ENCODE results near the gene FAM217A. TPM values are rescaled to one million over a fixed set of nuclear protein-coding genes. Genes with fewer than 3 reads are reported as not detected.

Gene FAM217A
- total and polyA plus RNA-seq, 9 of the 15 experiments (the other 6 are each of a cell fraction or from before 2014, with no cell fraction given): not detected

GRCh38 chr6:4021133-4021853, 57.6 kb downstream of the FAM217A start (continued):
- TF ChIP-seq ZNF609 (CRISPR knock-in tag; IDR thresholded peaks at IDR 0.05; ENCODE audit: borderline replicate concordance): peak; percentile 80
- peak; percentile 85; the same call in 1 of the 2 replicates for TF ChIP-seq KLF13 (tag; IDR thresholded peaks at IDR 0.05; ENCODE audit: borderline replicate concordance, low read depth)
- TF ChIP-seq JUN (IDR thresholded peaks at IDR 0.05; ENCODE audit: borderline replicate concordance, low read depth, low read length): no peak
- peak; percentile 61; the same call in 1 of the 2 replicates for TF ChIP-seq JUN (CRISPR knock-in tag; IDR thresholded peaks at IDR 0.05; ENCODE audit: borderline replicate concordance)
- TF ChIP-seq LCOR (CRISPR knock-in tag; IDR thresholded peaks at IDR 0.05): peak; percentile 90
- peak; percentile 49; the same call in 1 of the 2 replicates for TF ChIP-seq SMARCE1 (IDR thresholded peaks at IDR 0.05)
- no peak for TF ChIP-seq ZNF79 (CRISPR knock-in tag; IDR thresholded peaks at IDR 0.05; ENCODE audit: low read depth)
- 0 out of 2 replicates have a peak, but pooled peaks have one; percentile 50 for TF ChIP-seq ZBTB43 (CRISPR knock-in tag; IDR thresholded peaks at IDR 0.05)
- peak; percentile 12; the same call in 1 of the 2 replicates for TF ChIP-seq ZNF431 (CRISPR knock-in tag; IDR thresholded peaks at IDR 0.05)
- peak; percentile 84 for TF ChIP-seq ZNF766 (CRISPR knock-in tag; conservative IDR thresholded peaks at IDR 0.05)
- TF ChIP-seq NONO (IDR thresholded peaks at IDR 0.05; ENCODE audit: low read depth in 2 of 2, low read length in 1 of 2): no peak
- TF ChIP-seq MTA3 (IDR thresholded peaks at IDR 0.05; ENCODE audit: borderline replicate concordance): no peak; the same call in 1 of the 2 replicates
- TF ChIP-seq ZNF175 (CRISPR knock-in tag; IDR thresholded peaks at IDR 0.05; ENCODE audit: low read depth): no peak
- TF ChIP-seq ETV6 (IDR thresholded peaks at IDR 0.05; ENCODE audit: borderline replicate concordance in 1 of 2, low read depth in 2 of 2, low read length in 1 of 2): peak in 1 of 2 experiments; percentile 89; a peak in 1 of 4 replicates
- TF ChIP-seq ETV6 (CRISPR knock-in tag; IDR thresholded peaks at IDR 0.05; ENCODE audit: borderline replicate concordance): no peak
- TF ChIP-seq PHF20 (IDR thresholded peaks at IDR 0.05; ENCODE audit: partially characterized antibody): peak; percentile 75
- peak; percentile 79 for TF ChIP-seq CREB1 (IDR thresholded peaks at IDR 0.05)
- TF ChIP-seq CREB1 (CRISPR knock-in tag; IDR thresholded peaks at IDR 0.05): peak; percentile 41
- TF ChIP-seq HCFC1 (IDR thresholded peaks at IDR 0.05; ENCODE audit: low read depth, low read length): peak; percentile 65
- TF ChIP-seq ZNF277 (CRISPR knock-in tag; IDR thresholded peaks at IDR 0.05; ENCODE audit: borderline replicate concordance): no peak
- no peak for TF ChIP-seq STAT5A (IDR thresholded peaks at IDR 0.05; ENCODE audit: borderline replicate concordance, low read length)
